SU-DHL-6 (cell line): Measurements from ENCODE around the gene ZMYND8.

ENCODE experiments used
- H2AFZ ChIP-seq: fragments of 200-600 bp; sonication (generic); 2 replicates; pipeline ENCODE4 v1.6.1; 2014; ENCODE audit warnings: low read depth, mild to moderate bottlenecking, moderate library complexity, mixed read lengths, antibody characterized with exemption, low read length; ENCODE audit not compliant: severe bottlenecking
- H3F3A ChIP-seq: fragments of 200-600 bp; shearing (Covaris generic); 2 replicates; pipeline ENCODE4 v1.6.0; 2016; ENCODE audit warnings: antibody characterized with exemption, mild to moderate bottlenecking; ENCODE audit not compliant: insufficient read depth
- H3K27ac ChIP-seq: fragments of 200-600 bp; sonication (generic); 2 replicates; pipeline ENCODE4 v1.5.1; 2016; ENCODE audit warnings: low read depth, mild to moderate bottlenecking, low read length, moderate library complexity, mixed read lengths
- H3K27me3 ChIP-seq: fragments of 200-600 bp; sonication (generic), shearing (Covaris generic); 2 replicates; pipeline ENCODE4 v1.6.0; 2014; ENCODE audit warnings: mild to moderate bottlenecking, low read length
- H3K36me3 ChIP-seq: fragments of 200-600 bp; sonication (generic); 2 replicates; pipeline ENCODE4 v1.6.1; 2014; ENCODE audit warnings: mild to moderate bottlenecking, low read length, mixed read lengths
- H3K4me2 ChIP-seq: fragments of 300-600, 200-600 bp; shearing (Covaris generic), sonication (generic); 2 replicates; pipeline ENCODE4 v1.6.0; 2014; ENCODE audit warnings: low read length, low read depth, mild to moderate bottlenecking; ENCODE audit not compliant: poor library complexity, severe bottlenecking
- H3K4me3 ChIP-seq: fragments of 200-600 bp; sonication (generic); 2 replicates; pipeline ENCODE4 v1.5.1; 2014; ENCODE audit warnings: antibody characterized with exemption, low read length, mild to moderate bottlenecking, mixed read lengths; ENCODE audit not compliant: insufficient read depth, poor library complexity, severe bottlenecking
- H3K79me2 ChIP-seq: fragments of 200-600 bp; sonication (generic); 2 replicates; pipeline ENCODE4 v1.6.1; 2014; ENCODE audit warnings: mild to moderate bottlenecking, low read length, moderate library complexity; ENCODE audit not compliant: insufficient read depth
- H3K9ac ChIP-seq: fragments of 200-600 bp; sonication (generic); 2 replicates; pipeline ENCODE4 v1.7.0; 2014; ENCODE audit warnings: mild to moderate bottlenecking, low read length
- H3K9me2 ChIP-seq: fragments of 200-600 bp; sonication (generic); replicated peaks from 2 replicates; pipeline ENCODE4 v1.6.1; 2014; ENCODE audit warnings: low read length; ENCODE audit not compliant: insufficient read depth
- H3K9me3 ChIP-seq: fragments of 200-600 bp; sonication (generic); 2 replicates; pipeline ENCODE4 v1.6.1; 2014; ENCODE audit warnings: low read length, mixed read lengths; ENCODE audit not compliant: insufficient read depth
- H4K20me1 ChIP-seq: fragments of 200-600 bp; sonication (generic); 2 replicates; pipeline ENCODE4 v1.6.1; 2014; ENCODE audit warnings: low read depth, mild to moderate bottlenecking, antibody characterized with exemption, low read length, moderate library complexity, mixed read lengths
- EZH2phosphoT487 ChIP-seq: fragments of 200-600 bp; sonication (generic), shearing (Covaris generic); conservative IDR thresholded peaks from 2 replicates; pipeline ENCODE4 v1.6.1; 2018; ENCODE audit warnings: mild to moderate bottlenecking, antibody characterized with exemption, low read length, moderate library complexity, mixed read lengths
- TF ChIP-seq, protein P1 (sequence below): fragments of 200-600 bp; sonication (generic); IDR thresholded peaks from one replicate; pipeline ENCODE4 v1.5.1; 2017; ENCODE audit warnings: antibody characterized with exemption, mild to moderate bottlenecking, low read length, moderate library complexity; ENCODE audit not compliant: insufficient read depth, poor library complexity, severe bottlenecking

ZMYND8 gene

DNA sequence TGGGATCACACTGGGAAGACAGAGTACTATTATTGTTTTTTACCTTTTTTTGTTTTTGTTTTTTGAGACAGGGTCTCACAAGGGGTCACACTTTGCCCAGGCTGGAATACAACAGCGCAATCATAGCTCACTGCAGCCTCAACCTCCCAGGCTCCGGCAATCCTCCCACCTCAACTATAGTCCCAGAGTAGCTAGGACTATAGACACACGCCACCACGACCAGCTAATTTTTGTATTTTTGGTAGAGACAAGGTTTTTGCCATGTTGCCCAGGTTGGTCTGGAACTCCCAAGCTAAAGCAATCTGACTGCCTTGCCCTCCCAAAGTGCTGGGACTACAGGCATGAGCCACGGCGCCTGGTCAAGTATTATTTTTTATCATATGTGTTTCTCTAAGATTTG lies 81.0 kb downstream of the ZMYND8 start:
- no peak overlapping the region for H3K4me2 ChIP-seq
- H3K79me2 ChIP-seq, result peaks cover 4% of the 10 kb centered on the region; the same call in 1 of the 2 replicates
- no peaks in the 10 kb centered on the region for H4K20me1 ChIP-seq
- no peak overlapping the region for H3K27ac ChIP-seq
- peaks cover 16% of the 10 kb centered on the region; the same call in 1 of the 2 replicates for H3F3A ChIP-seq
- H3K4me3 ChIP-seq, result no peak overlapping the region
- H3K9ac ChIP-seq, result no peak overlapping the region
- H3K9me2 ChIP-seq, result no peaks in the 10 kb centered on the region
- H3K36me3 ChIP-seq, result no peaks in the 10 kb centered on the region; the same call in 1 of the 2 replicates
- no peak overlapping the region for H2AFZ ChIP-seq
- no peaks in the 10 kb centered on the region for H3K9me3 ChIP-seq
- no peaks in the 10 kb centered on the region for H3K27me3 ChIP-seq
- TF ChIP-seq, protein P1, sequence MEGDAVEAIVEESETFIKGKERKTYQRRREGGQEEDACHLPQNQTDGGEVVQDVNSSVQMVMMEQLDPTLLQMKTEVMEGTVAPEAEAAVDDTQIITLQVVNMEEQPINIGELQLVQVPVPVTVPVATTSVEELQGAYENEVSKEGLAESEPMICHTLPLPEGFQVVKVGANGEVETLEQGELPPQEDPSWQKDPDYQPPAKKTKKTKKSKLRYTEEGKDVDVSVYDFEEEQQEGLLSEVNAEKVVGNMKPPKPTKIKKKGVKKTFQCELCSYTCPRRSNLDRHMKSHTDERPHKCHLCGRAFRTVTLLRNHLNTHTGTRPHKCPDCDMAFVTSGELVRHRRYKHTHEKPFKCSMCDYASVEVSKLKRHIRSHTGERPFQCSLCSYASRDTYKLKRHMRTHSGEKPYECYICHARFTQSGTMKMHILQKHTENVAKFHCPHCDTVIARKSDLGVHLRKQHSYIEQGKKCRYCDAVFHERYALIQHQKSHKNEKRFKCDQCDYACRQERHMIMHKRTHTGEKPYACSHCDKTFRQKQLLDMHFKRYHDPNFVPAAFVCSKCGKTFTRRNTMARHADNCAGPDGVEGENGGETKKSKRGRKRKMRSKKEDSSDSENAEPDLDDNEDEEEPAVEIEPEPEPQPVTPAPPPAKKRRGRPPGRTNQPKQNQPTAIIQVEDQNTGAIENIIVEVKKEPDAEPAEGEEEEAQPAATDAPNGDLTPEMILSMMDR, result no peak
- TF ChIP-seq EZH2phosphoT487, result no peak

DNA sequence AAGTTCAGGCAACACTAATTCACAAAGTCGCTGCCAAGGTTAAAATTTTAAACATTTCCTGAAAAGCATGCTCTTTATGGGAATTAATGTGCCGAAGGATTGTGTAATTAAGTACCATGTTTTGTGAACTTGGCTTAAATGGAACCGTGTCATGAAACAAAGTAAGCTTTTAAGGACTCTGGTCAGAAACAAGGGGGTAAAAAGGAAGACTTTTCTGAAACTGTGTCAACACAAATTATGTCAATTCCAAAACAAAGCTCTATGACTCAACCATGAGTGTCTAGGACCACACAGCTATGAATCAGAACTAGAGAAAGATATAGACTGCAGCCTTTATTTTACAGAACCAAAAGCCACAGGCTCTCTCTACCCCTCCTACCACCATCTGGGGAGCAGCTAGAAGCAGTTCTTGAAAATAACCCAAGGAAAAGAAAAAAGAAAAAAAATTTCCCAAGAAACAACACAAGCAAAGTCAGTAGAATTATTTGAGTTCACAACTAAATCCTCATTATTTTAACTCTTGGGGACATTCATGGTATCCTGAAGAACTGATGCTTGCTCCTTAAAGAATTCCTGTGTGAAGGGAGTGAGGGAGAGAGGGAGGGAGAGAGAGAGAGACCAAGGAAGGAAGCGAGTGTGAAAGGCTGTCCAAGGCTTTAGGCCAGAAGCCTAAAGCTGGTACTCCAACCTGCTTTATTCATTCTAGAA lies 81.9 kb downstream of the ZMYND8 start:
- H3K9me2 ChIP-seq, result no peaks in the 10 kb centered on the region
- H3K79me2 ChIP-seq, result peaks cover 9% of the 10 kb centered on the region; the same call in 1 of the 2 replicates
- no peak overlapping the region for H3K4me3 ChIP-seq
- no peak overlapping the region for H2AFZ ChIP-seq
- H3K9me3 ChIP-seq, result no peaks in the 10 kb centered on the region
- peaks cover 23% of the 10 kb centered on the region for H3F3A ChIP-seq
- peak overlapping the region; percentile 16; the same call in 1 of the 2 replicates for H3K27ac ChIP-seq
- TF ChIP-seq, protein P1, result no peak
- TF ChIP-seq EZH2phosphoT487, result no peak
- no peaks in the 10 kb centered on the region; the same call in 1 of the 2 replicates for H3K36me3 ChIP-seq
- no peak overlapping the region for H3K9ac ChIP-seq
- no peaks in the 10 kb centered on the region for H4K20me1 ChIP-seq
- H3K27me3 ChIP-seq, result no peaks in the 10 kb centered on the region
- H3K4me2 ChIP-seq, result no peak overlapping the region

DNA sequence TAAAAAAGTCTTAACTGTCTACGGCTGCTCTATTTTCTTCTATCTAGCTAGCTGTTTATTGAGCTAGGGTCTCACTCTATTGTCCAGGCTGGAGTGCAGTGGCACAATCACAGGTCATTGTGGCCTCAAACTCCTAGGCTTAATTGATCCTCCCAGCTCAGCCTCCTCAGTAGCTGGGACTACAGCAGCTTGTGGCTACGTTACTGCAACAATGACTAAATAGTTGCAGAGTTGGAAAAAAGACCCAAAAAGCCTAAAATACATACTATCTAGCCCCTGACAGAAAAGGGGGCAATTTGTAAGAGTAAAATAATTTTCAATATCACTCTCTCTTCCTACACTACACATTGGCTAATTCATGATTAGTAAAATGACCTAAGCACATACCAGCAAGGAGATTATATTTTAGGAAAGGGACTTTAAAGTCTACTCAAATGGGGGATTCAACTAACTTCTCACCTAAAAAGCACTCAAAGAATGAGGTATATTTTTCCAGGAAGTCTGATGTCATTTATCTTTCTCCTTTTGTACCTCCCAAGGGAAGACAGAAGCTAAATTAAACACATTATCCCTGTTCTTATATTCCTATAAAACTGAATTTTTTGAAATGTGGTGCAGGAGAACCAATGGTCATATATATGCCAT lies 82.8 kb downstream of the ZMYND8 start:
- Histone ChIP-seq H3K36me3 (no peaks in the 10 kb centered on the region; the same call in 1 of the 2 replicates), H4K20me1 (no peaks in the 10 kb centered on the region), H3K4me2 (no peak overlapping the region), H3K9ac (no peak overlapping the region), H3F3A (peaks cover 31% of the 10 kb centered on the region), H3K9me2 (no peaks in the 10 kb centered on the region), H3K27ac (peak overlapping the region; percentile 9; the same call in 1 of the 2 replicates), H3K4me3 (no peak overlapping the region), H3K9me3 (no peaks in the 10 kb centered on the region), H3K27me3 (no peaks in the 10 kb centered on the region), H3K79me2 (peaks cover 10% of the 10 kb centered on the region; the same call in 1 of the 2 replicates), H2AFZ (no peak overlapping the region)
- TF ChIP-seq EZH2phosphoT487, result no peak
- TF ChIP-seq, protein P1, result no peak
